ENCODE results near the gene KRT2.

Gene KRT2

DNA sequence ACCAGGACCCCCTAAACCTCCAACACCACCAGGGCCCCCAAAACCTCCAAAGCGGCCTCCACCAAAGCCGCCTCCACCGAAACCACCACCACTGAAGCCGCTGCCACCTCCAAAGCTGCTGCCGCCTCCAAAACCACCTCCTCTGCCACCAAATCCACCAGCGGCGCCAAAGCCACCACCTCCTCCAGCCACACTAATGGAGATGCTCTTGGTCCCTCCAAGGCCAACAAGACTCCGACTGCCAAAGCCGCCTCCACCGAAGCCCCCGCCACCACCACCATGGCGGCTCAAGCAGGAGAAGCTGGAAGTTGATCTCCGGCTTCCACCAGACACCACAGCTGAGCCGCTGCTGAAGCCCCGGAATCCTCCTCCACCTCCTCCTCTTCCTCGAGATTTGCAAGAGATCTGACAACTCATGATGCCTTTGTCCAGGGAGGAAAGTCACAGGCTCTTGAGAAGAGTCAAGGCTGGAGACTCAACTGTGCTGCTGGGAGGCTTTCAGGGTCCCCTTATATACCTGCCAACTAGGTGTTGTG, at the start of gene KRT2:
KRT2 (minus strand) TSS at position 486 of the 536 bp plus-strand sequence; CDS start at position 417, 69 bp downstream.
- DNase-seq (ENCODE audit: low read depth in 3 of 3, low spot score in 1 of 3) = no peak

DNA sequence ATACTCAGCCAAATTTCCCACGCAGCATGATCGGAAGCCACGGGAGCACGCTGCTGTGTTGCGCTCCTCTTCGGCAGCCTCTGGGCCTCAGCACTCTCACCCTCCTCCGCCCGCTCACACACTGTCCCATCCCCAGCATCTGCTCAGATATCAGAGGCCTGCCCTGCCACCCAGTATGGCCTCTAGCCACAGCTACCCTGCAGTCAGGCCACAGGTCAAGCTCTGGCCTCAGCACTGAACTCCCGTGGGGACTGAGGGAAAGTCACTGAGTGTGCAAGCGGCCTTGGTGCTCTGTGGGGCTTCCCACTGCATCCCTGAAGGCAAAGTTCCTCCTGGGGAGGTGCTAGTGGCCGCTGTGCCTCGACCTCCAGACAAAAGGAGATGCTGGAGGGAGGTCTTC, 49.3 kb upstream of the KRT2 start:
- DNase-seq (ENCODE audit: low read depth in 3 of 3, low spot score in 1 of 3) = no peak

DNA sequence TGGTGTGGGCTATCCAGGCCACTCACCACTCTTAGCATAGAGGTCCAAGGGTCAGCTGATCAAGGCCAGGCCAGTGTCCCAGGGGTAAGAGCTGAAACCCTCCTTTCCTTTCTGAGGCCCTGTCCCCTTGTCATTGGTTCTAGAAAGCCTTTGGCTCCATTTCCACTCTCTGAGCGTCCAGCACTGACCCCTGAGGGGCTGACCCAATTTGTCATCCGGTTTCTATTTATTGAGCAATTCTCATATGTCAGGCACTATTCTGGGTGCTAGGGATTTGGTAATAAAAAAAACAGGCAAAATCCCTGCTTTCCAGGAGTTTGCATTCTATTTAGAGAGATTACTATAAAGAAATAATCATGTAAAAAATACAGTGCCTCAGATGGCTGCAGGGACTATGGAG, 47.9 kb upstream of the KRT2 start:
- DNase-seq (ENCODE audit: low read depth in 3 of 3, low spot score in 1 of 3) = no peak

DNA sequence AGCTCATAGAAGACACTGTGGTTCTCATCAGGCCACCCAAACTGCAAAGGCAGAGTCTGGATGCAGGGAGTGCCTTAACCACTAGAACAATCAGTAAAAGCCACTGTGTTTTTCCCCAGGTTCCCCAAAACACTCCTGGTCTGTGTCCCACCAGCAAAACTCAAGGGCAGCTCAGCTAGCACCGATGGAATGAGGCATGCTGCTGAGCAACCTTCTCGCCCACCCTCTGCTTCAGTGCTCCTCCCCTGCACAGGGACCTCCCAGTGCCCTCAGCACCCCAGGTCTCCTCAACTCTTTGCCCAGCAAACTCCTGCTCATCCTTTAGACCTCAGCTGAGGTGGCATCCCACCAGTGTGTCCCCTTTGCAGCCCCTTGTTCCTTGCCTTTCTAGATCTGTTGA, 47.4 kb upstream of the KRT2 start:
- DNase-seq (ENCODE audit: low read depth in 3 of 3, low spot score in 1 of 3) = no peak

DNA sequence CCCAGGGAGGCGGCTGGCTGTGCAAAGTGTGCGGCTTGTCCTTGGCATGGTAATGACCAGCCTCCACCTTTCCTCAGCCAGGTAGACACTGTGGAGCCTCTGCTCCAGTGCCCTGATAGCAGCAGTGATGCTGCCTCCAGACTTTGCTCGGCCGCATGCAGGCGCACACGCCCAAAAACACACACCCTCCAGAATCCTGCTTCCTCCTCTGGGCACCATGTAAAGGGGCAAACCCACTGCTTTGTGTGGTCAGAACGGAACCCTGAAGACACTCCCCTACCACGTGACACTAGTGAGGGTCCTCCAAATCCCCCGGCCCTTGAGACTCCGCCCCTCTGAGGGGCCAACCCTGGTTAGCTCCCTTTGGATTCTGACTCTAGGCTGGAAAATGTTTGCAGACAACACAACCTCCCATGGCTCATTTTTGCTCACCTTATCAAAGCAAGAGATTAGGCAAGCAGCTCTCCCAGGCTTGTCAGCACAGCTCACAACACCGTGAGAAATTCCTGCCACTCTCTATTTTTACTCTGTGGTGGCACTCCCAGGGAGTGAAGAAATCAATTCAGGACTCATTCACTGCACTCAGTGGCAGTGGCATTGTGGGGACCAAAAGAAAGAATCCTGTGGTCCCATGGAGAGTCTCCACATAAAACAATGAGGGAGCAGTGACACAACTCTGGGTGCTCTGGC, 46.8 kb upstream of the KRT2 start:
- no peak for DNase-seq (ENCODE audit: low read depth in 3 of 3, low spot score in 1 of 3)

DNA sequence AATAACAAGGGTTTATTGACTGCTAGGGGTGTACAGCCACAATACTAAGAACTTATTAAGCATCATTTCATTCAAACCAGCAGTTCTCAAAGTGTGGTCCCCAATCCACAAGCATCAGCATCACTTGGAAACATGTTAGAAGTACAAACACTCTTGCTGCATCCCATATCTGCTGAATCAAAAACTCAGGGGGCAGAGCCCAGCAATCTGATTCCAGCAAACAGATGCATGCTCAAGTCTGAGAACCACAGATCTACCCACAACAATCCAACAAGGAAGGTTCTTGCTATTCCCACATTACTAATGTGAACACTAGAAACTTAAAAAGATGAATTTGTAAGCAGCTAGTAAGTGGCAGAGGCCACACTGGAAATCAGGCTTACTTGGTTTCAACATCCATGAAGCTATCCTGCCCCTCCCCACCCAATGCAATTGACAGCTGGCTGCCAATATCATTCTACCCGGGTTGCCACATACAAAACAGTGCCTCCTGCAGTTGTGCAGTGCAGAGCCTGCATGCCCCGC, 45.1 kb upstream of the KRT2 start:
- no peak for DNase-seq (ENCODE audit: low read depth in 3 of 3, low spot score in 1 of 3)

DNA sequence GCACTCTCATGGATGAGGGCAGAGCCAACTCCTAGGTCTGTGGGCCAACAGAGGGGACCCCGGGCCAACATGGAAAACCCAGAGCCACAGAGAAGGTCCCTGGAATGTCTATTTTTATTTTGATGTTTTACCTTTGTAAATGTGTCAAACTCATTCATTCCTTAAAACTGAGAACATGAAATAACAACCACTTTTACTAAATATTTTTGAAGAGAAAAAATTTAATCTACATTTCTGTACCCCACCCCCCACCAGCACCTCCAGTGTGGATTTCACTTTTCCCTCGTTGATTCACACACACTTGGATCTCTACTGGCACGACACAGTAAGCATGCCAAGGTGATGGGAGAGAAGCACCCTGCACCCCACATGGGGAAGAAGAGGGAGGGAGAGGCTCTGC, 44.6 kb upstream of the KRT2 start:
- DNase-seq (ENCODE audit: low read depth in 3 of 3, low spot score in 1 of 3) = no peak

DNA sequence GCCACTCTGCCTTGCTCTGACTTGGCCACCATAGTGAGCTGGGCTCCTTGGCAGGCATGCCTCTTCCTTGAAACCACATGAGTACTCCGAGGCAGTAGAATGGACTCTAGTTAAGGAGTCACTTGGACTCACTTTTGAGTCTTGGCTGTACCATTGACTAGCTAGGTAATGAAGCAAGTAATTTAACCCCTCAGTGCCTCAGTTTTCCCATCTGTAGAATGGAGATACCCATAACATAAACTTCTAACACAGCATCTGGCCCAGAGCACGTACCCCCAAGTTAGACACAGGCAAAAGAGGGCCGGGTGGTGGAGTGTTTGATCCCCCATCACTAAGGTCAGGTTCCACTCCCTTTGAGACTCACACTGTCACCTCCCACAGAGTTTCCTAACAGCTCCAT, 43.0 kb upstream of the KRT2 start:
- no peak for DNase-seq (ENCODE audit: low read depth in 3 of 3, low spot score in 1 of 3)

DNA sequence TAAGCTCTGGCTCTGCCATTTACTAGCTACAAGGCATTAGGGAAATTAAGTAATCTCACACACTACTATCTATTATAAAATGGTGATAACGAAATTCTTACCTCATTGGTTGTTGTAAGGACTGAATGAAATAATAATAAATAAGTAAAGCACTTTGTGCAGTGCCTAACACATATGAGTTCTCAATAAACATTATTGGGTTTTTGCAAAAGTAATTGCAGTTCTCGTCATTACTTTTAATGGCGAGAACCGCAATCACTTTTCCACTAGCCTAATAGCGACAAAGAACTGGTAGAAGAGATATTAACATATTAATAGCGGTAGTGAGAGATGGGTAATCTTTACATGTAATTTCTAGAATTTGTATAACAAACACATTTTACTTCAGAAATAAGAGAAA, 42.1 kb upstream of the KRT2 start:
- DNase-seq (ENCODE audit: low read depth in 3 of 3, low spot score in 1 of 3) = no peak

DNA sequence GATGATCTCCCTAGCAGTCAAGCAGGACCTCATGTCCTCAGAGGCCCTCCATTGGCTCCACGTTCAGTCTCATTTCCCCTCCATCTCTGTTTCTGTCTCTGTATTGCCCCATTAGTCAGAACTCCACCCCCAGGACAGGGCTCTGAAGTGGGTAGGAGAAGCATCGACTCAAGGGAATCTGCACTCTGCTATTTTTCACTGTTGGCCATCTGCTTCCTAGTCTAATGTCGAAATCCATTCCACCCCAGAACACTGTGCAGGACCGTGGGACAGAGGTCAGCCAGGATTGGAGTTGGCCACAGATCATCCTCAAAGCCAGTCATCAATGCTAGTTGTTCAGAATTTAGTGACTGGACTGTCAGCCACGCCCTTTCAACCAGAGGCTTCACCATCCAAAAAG, 41.2 kb upstream of the KRT2 start:
- no peak for DNase-seq (ENCODE audit: low read depth in 3 of 3, low spot score in 1 of 3)

DNA sequence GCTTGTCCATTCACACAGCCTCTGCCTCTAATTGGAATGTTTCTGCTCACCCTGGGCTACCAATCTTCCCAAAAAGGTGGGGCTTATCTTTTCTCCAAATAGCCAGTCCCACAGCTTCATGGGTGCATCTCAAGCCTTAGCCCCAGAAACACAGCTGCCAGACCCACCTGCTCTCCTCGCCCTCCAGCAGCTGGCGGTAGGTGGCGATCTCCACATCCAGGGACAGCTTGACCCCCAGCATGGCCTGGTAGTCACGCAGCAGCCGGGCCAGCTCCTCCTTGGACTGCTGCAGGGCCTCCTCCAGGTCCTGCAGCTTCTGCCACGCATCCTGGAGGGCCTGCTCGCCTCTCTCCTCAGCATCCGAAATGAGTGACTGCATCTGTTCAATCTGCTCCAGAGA, 40.2 kb upstream of the KRT2 start:
- no peak for DNase-seq (ENCODE audit: low read depth in 3 of 3, low spot score in 1 of 3)

DNA sequence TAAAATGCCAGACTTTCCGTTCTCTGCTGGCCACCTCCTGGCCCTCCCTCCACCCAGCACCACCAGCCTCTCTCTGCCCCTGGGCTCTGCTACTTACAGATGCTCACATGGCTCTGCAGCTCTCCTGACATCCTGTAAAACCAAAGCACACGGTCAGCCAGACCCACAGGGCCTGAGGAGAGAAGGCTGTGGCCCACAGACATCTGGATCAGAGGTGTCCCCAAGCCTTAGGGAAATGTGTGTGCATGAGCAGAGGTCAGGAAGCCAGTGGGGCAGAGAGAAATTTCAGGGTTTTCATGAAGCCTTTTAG, 39.8 kb upstream of the KRT2 start:
- DNase-seq (ENCODE audit: low read depth in 3 of 3, low spot score in 1 of 3) = no peak

DNA sequence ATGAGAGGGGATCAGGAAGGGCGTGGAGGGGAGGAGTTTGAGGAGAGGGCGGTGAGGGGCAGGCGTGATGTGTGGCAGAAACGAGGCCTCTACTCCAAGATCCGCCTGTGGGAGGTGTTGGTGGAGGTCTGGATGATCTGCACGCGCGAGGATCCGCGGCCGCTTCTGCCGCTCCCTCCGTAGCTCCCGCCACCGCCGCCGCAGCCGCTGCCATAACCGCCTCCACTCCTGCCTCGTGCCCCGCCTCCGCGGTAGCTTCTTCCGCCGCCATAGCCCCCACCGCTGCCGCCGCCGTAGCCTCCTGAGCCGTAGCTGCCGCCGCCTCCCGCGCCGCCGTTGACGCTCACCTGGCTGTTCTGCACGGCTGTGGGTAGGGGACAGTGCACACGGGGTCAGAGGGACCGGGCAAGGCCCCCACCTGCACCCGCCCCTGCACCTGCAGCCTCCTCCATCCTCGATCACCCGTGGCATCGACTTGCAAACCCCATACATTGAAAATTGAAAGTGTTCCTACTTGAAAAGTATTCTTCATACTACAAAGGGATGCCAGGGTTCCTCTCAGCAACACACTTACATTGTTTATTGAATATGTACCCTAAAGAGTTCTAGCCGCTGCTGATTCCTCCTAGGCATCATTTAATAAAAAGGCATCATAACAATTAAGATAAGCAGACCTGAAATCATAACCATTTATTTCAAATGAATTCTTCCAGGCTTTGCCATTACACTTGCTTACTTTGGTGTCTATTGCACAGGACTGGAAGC, 39.2 kb upstream of the KRT2 start:
- peak; percentile 8 to 25 (median 20) for DNase-seq (ENCODE audit: low read depth in 3 of 3, low spot score in 1 of 3)

DNA sequence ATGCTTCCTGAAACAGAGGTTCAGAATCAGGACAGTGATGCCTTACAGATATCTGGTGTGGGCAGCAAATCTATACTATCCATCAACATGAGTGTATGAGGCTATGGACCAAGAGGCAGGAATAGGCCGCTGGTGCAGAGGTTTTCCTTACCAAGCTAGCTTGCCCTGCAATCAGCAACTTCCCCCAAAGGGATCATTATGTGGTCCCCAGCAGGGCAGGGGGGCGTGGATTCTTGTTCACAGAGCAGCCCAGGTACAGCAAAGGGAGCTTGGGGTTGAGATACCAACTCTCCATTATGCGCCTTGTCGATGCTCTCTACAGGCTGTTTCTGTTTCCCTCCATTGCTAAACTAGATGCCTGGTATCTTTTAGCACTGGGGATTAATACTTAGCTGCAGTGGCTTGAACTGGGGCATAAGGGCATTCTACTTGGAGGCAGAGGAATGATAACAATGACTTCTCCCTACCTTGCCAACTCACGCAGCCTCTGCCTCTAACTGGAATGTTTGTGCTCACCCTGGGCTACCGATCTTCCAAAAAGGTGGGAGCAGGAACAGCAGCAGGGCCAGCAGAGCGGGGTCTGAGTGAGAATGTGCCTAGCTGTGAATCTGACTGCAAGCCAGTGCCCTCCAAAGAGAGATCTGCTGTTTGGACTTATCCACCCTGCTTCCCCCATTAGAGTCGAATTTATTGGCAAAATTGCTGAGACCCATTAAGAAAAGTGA, 38.5 kb upstream of the KRT2 start:
- no peak for DNase-seq (ENCODE audit: low read depth in 3 of 3, low spot score in 1 of 3)

DNA sequence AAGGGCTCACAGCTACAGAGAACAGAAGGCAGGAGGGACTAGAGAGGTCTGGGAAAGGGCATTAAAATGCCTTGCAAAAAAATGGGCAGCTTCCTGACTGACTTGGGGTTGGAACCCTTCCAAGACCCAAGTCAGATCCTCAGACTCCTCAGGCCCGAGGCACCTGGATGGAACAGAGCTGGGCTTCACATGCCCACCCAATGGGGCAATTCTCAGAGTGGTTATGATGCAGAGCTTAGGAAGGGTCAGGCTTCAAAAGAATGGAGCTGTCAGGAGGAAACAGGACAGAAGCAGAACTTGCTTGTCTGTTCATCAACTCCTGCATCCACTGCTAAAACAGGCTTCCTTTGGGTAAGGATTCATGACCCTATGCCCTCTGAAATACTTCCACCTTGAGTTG, 37.9 kb upstream of the KRT2 start:
- no peak for DNase-seq (ENCODE audit: low read depth in 3 of 3, low spot score in 1 of 3)

DNA sequence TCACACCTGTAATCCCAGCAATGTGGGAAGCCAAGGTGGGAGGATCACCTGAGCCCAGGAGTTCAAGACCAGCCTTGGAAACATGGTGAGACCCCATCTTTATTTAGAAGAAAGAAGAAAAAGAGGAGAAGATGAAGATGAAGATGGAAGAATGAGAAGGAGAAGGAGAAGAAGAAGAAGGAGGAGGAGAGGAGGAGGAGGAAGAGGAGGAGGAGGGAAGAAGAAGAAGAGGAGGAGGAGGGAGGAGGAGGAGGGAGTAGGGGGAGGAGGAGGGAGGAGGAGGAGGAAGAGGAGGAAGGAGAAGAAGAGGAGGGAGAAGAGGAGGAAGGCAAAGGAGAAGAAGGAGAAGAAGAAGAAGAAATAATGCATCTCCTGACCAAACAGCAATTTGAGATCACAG, 37.2 kb upstream of the KRT2 start:
- no peak for DNase-seq (ENCODE audit: low read depth in 3 of 3, low spot score in 1 of 3)

DNA sequence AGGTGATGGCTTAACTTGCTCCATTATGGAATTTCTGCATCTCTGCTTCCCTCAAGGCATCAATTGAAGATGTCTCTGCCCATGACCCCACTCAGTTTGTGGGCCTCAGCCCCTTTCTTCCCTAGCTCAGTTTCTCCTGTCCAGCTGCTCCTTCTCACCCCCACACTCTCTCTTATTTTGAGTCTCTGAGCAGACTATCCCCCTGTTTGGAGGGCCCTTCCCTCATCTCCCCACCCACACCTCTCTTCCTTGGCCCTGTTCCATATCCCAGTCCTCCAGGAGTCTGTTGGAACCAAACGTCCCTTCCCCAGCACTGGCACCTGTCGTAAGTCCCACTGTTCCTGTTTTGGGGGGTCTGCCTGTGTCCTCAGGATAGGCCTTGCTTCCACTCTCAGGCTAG, 36.5 kb upstream of the KRT2 start:
- no peak for DNase-seq (ENCODE audit: low read depth in 3 of 3, low spot score in 1 of 3)

DNA sequence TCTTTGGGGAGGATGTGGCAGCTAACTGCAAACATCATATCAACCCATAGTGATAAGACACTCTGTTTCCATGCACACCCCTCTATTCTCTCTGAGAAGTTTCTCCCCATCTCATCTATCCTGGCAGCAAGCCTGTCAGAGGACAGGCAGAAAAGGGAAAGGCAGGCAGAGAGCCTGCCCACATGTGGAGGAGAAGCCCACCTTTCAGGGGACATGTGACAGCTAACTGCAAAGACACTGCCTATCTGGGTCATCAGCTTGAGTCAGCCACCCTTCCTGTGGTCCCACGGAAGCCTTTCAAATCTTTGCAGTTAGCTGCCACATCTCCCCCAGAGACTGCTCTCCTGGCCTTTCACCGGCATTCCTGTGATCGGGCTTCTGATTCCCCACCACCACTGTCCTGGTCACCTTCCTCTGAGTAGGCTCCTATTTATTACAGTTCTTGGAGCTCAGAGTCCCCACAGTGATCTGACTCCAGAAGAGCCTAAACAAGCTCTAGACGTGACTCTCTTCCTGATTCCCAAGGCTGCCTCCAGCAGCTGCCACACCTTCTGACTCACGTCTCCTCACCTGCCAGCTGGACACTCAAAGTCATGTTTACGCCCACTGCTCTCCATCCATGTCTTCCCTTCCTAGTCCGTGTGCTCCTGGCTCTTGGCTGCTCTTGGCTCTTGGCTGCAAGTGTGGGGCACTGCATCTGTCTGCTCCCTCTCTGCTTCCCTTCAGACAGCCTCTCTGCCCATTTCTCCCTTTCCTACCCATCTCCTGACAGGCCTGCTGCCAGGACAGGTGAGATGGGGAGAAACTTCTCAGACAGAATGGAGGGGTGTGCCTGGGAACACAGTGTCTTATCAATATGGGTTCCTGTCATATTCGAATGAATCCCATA, 35.7 kb upstream of the KRT2 start:
- DNase-seq (ENCODE audit: low read depth in 3 of 3, low spot score in 1 of 3) = no peak

DNA sequence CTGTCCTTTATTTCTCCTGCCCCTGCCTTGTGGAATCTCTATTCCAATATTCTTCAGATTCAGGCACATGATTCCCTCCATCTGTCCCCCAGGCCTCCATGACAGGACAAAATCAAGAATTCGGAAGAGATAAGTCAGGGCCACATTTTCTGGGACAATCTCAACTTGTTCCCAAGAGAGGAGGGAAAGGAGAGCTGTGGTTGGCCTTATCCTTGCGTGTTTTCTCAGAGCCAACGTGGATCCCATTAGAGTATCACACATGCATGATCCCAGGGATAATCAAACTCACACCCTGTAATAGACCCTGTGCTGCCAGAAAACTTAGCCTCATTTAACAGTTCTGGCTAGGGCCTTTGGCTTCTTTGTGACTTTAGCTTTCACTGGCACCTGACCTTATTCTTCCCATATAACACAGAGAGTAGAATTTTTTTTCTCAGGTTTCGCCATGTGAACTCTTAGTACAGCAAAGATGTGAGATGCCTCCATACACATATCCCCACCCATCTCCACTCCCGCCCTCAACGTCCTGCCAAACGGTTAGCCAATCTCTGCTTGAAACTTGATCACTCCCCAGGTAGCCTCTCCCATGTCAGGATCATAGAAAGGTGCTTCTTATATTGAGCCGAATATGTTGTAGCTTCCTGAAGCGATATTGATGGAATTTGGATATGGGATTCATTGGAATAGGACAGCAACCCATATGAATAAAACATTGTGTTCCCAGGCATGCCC, 34.9 kb upstream of the KRT2 start:
- DNase-seq (ENCODE audit: low read depth in 3 of 3, low spot score in 1 of 3) = no peak

DNA sequence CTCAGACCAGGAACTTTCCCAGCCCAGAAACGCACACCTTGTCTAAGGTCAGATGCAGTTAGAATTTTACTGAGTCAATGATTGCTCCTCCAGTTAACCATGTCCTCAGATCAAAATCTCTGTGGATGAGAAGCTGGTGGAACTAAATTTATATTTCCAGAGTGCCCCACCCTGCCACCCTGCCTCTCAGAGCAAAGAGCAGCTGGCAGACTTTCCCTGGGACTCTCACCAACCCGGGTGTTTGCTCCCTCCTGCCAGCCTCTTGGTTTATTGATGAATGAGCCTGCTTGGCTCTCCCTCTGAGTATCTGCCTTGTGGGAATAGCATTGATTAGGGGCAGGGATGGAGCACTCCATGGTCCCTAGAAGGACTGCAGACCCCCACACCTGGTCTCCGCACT, 34.1 kb upstream of the KRT2 start:
- no peak for DNase-seq (ENCODE audit: low read depth in 3 of 3, low spot score in 1 of 3)
